Measurements from ENCODE around the gene DHX8. TPM values are rescaled to one million over a fixed set of nuclear protein-coding genes. Genes with fewer than 3 reads are reported as not detected.

Gene DHX8
- total and polyA plus RNA-seq, 4 donors: 10.9 to 21.3 (median 19.4) TPM

- peaks cover under 1 to 12% (median 8%) of the 10 kb centered on the region in 4 donors for H3K4me1 ChIP-seq (ENCODE audit: control insufficient read depth in 4 of 4, insufficient read depth in 4 of 4, low read length in 3 of 4)
- H3K9ac ChIP-seq (ENCODE audit: low read depth in 1 of 2, low read length in 2 of 2): no peak overlapping the region
- 91% methylated on average over 4 of the region's 4 CpGs for WGBS
- no peak for TF ChIP-seq TAF1 (conservative IDR thresholded peaks at IDR 0.05)
- no peak for TF ChIP-seq YY1 (IDR thresholded peaks at IDR 0.05)
- no peak for TF ChIP-seq CTCF (IDR thresholded peaks at IDR 0.05; ENCODE audit: low read depth, low read length, missing input control)
- TF ChIP-seq NR2F2 (IDR thresholded peaks at IDR 0.05): no peak
- H3K4me3 ChIP-seq (ENCODE audit: low read depth in 1 of 3, low read length in 3 of 3): no peak overlapping the region
- H3K9me3 ChIP-seq (ENCODE audit: control insufficient read depth in 4 of 4, low read length in 3 of 4): no peaks in the 10 kb centered on the region
- H3K27ac ChIP-seq (ENCODE audit: low read depth in 1 of 2, low read length in 2 of 2): no peak overlapping the region
- DNase-seq (ENCODE audit: low spot score): no peak
- H3K27me3 ChIP-seq (ENCODE audit: control insufficient read depth in 4 of 4, insufficient read depth in 4 of 4, low read length in 3 of 4): peaks cover 0 to 3% (median 0%) of the 10 kb centered on the region in 4 donors
- no peaks in the 10 kb centered on the region for H3K36me3 ChIP-seq (ENCODE audit: control insufficient read depth in 4 of 4, insufficient read depth in 3 of 4, low read depth in 1 of 4, low read length in 3 of 4)
Measured at GRCh38 chr17:43550754-43551153, 67.0 kb downstream of the DHX8 start.

- Histone ChIP-seq H3K9ac (ENCODE audit: low read depth in 1 of 2, low read length in 2 of 2) (no peak overlapping the region), H3K4me3 (ENCODE audit: low read depth in 1 of 3, low read length in 3 of 3) (no peak overlapping the region)
- TF ChIP-seq HNF4A (conservative IDR thresholded peaks at IDR 0.05): no peak
- TF ChIP-seq SP1 (IDR thresholded peaks at IDR 0.05): no peak
- TF ChIP-seq, protein P1, sequence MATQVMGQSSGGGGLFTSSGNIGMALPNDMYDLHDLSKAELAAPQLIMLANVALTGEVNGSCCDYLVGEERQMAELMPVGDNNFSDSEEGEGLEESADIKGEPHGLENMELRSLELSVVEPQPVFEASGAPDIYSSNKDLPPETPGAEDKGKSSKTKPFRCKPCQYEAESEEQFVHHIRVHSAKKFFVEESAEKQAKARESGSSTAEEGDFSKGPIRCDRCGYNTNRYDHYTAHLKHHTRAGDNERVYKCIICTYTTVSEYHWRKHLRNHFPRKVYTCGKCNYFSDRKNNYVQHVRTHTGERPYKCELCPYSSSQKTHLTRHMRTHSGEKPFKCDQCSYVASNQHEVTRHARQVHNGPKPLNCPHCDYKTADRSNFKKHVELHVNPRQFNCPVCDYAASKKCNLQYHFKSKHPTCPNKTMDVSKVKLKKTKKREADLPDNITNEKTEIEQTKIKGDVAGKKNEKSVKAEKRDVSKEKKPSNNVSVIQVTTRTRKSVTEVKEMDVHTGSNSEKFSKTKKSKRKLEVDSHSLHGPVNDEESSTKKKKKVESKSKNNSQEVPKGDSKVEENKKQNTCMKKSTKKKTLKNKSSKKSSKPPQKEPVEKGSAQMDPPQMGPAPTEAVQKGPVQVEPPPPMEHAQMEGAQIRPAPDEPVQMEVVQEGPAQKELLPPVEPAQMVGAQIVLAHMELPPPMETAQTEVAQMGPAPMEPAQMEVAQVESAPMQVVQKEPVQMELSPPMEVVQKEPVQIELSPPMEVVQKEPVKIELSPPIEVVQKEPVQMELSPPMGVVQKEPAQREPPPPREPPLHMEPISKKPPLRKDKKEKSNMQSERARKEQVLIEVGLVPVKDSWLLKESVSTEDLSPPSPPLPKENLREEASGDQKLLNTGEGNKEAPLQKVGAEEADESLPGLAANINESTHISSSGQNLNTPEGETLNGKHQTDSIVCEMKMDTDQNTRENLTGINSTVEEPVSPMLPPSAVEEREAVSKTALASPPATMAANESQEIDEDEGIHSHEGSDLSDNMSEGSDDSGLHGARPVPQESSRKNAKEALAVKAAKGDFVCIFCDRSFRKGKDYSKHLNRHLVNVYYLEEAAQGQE (IDR thresholded peaks at IDR 0.05): no peak
- no peak for TF ChIP-seq ZBTB33 (IDR thresholded peaks at IDR 0.05)
- TF ChIP-seq JUND (IDR thresholded peaks at IDR 0.05): no peak
- no peak for TF ChIP-seq YY1 (IDR thresholded peaks at IDR 0.05)
- no peak for TF ChIP-seq GABPA (IDR thresholded peaks at IDR 0.05 in 1 of 2, conservative IDR thresholded peaks at IDR 0.05 in 1 of 2)
- no peak for TF ChIP-seq HNF4G (IDR thresholded peaks at IDR 0.05)
- no peak for TF ChIP-seq MAX (IDR thresholded peaks at IDR 0.05)
- no peak for TF ChIP-seq NR2F2 (IDR thresholded peaks at IDR 0.05)
- no peak for TF ChIP-seq RAD21 (IDR thresholded peaks at IDR 0.05)
- TF ChIP-seq, protein P2, sequence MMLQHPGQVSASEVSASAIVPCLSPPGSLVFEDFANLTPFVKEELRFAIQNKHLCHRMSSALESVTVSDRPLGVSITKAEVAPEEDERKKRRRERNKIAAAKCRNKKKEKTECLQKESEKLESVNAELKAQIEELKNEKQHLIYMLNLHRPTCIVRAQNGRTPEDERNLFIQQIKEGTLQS (IDR thresholded peaks at IDR 0.05): no peak
- no peak for TF ChIP-seq EGR1 (IDR thresholded peaks at IDR 0.05; ENCODE audit: low read depth in 2 of 2)
- TF ChIP-seq RXRA (IDR thresholded peaks at IDR 0.05): no peak
- no peak for TF ChIP-seq FOXA1 (IDR thresholded peaks at IDR 0.05)
- no peak for TF ChIP-seq CTCF (IDR thresholded peaks at IDR 0.05; ENCODE audit: low read depth, low read length, missing input control)
Measured at GRCh38 chr17:43552229-43552837, 68.6 kb downstream of the DHX8 start.

More at GRCh38 chr17:43552229-43552837, 68.6 kb downstream of the DHX8 start:
- Histone ChIP-seq H3K4me1 (ENCODE audit: control insufficient read depth in 4 of 4, insufficient read depth in 4 of 4, low read length in 3 of 4) (no peaks in the 10 kb centered on the region), H3K9me3 (ENCODE audit: control insufficient read depth in 4 of 4, low read length in 3 of 4) (no peaks in the 10 kb centered on the region), H3K27me3 (ENCODE audit: control insufficient read depth in 4 of 4, insufficient read depth in 4 of 4, low read length in 3 of 4) (peaks cover 0 to 3% (median 0%) of the 10 kb centered on the region in 4 donors), H3K36me3 (ENCODE audit: control insufficient read depth in 4 of 4, insufficient read depth in 3 of 4, low read depth in 1 of 4, low read length in 3 of 4) (no peaks in the 10 kb centered on the region), H3K27ac (ENCODE audit: low read depth in 1 of 2, low read length in 2 of 2) (no peak overlapping the region)
- 47% methylated on average over 8 of the region's 8 CpGs for whole genome bisulfite sequencing
- DNase-seq (ENCODE audit: low spot score): no peak
